MG63 (cell line): ENCODE results near the gene OTOP2. TPM values are rescaled to one million over a fixed set of nuclear protein-coding genes. Genes with fewer than 3 reads are reported as not detected.
"Not testable (repeated sequence)": the region's sequence is repeated elsewhere in the genome, so short reads cannot be mapped to it uniquely, and the experiment has no call there.

Experiments
- DNase-seq: peaks from one replicate; pipeline ENCODE4 v3.0.0-alpha.2; 2020
- H3K27me3 ChIP-seq: fragments of 250-450 bp; sonication (Bioruptor Pico); 2 replicates; pipeline ENCODE4 v1.5.1; 2020; ENCODE audit warnings: mild to moderate bottlenecking, moderate library complexity
- H3K36me3 ChIP-seq: fragments of 250-450 bp; sonication (Bioruptor Pico); 2 replicates; pipeline ENCODE4 v1.5.1; 2020; ENCODE audit warnings: mild to moderate bottlenecking, moderate library complexity
- H3K4me3 ChIP-seq: fragments of 250-450 bp; sonication (Bioruptor Pico); 2 replicates; pipeline ENCODE4 v1.5.1; 2020; ENCODE audit warnings: mild to moderate bottlenecking, moderate library complexity
- H3K9me3 ChIP-seq: fragments of 250-450 bp; sonication (Bioruptor Pico); 2 replicates; pipeline ENCODE4 v1.5.1; 2020; ENCODE audit warnings: mild to moderate bottlenecking, moderate library complexity
- total RNA-seq: library from RNA; depleted of rRNA; stranded (reverse); fragments of >200 nt; shearing (Covaris generic); gene quantifications from 2 replicates; pipeline ENCODE4 v1.2.3, GENCODE V29; 2014; ENCODE audit warnings: low replicate concordance

Gene OTOP2
- total RNA-seq, 1 experiment from 2014 or later = not detected

DNA sequence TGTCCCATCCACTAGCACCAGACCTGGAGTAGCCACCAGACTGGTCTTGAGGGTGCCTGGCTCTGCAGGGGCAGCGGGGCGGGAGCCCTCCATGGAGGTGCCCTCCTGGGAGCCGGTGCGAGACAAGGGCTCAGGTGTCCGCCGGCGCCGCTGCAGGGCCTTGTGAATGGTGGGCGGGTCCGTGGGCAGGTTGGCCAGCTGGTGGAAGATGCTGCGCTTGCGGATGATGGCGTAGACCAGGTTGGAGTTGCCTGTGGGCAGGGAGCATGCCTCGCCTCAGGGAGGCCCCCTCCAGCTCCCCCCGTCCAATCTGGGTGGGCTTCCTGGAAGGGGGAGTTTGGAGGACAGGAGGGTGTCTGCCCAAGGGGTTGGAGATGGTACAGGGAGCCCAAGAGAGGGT lies 30.0 kb downstream of the OTOP2 start:
- Histone ChIP-seq H3K4me3 (no peak overlapping the region), H3K36me3 (no peaks in the 10 kb centered on the region), H3K9me3 (no peaks in the 10 kb centered on the region), H3K27me3 (peaks cover 2% of the 10 kb centered on the region; the same call in 1 of the 2 replicates)
- DNase-seq = no peak

DNA sequence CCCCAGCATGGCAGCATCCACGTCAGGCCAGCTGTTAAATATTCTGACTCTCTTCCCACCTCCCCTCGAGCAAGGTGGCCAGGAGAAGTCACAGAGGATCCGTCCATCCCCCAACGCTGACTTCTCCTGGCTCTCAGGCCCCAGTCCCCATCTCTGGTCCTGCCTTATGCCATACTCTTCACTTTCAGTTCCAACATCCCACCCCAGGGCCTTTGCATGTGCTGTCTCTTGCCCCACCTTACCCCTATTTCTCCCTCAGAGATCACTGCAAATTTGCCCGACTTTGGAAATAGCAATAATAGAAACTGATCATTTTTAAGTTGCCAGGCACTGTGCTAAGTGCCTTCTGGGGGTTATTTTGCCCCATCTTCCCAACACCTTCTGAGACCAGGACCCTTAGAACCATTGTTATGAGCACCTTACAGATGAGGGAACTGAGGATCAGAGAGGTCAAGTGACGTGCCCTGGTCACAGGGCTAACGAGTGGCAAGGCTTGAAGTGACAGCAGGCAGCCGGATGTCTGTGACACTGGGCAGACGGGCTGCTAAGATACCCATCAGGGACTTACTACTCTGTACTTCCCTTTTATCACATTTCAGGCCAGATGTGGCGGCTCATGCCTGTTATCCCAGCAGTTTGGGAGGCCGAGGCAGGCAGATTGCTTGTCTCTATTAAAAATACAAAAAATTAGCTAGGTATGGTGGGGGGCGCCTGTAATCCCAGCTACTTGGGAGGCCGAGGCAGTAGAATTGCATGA lies 30.8 kb downstream of the OTOP2 start:
- Histone ChIP-seq H3K9me3 (no peaks in the 10 kb centered on the region), H3K4me3 (no peak overlapping the region), H3K27me3 (peaks cover 2% of the 10 kb centered on the region; the same call in 1 of the 2 replicates), H3K36me3 (no peaks in the 10 kb centered on the region)
- DNase-seq = no peak

GRCh38 chr17:74956093-74956492 lies 32.0 kb downstream of the OTOP2 start:
- peaks cover under 1% of the 10 kb centered on the region; the same call in 1 of the 2 replicates for H3K27me3 ChIP-seq
- H3K4me3 ChIP-seq = no peak overlapping the region
- no peak for DNase-seq
- H3K9me3 ChIP-seq = no peaks in the 10 kb centered on the region
- H3K36me3 ChIP-seq = no peaks in the 10 kb centered on the region

DNA sequence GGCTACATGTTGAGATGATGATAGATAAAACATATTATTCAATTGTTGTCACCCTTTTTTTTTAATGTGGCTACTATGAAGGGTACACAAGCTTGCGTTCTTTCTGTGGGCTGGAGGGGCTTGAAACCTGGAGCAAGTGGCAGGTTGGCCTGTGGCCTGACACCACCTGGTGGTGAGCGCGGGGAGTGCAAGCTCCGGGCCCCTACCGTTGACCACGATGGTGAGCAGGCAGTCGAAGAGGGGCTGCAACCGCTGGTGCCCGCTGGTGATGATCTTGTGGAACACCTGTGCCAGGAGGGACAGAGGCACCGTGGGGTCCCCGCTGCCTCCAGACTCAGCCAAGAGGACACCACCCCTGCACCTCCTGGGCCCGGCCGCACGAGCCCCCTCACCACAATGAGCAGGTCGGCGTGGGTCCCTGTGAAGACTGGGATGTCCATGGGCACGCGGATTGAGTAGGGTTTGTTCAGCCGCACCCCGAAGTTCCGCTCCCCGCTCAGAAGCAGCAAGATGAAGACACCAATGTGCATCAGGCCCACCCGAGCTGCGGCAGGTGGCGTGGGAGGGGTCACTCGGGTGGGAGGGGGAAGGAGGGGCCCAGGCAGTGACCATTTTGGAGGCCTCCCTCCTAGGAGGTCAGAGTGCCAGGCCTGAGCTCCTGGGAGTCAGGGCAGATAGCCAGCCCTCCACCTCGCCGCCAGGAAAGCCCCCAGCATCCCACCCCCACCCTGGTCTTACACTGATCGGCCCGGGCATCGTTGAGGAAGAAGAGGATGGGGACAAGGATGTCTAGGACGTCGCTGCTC lies 34.1 kb downstream of the OTOP2 start:
- H3K4me3 ChIP-seq = no peak overlapping the region
- no peaks in the 10 kb centered on the region for H3K9me3 ChIP-seq
- peak; percentile 55 for DNase-seq
- no peaks in the 10 kb centered on the region for H3K27me3 ChIP-seq
- no peaks in the 10 kb centered on the region for H3K36me3 ChIP-seq

DNA sequence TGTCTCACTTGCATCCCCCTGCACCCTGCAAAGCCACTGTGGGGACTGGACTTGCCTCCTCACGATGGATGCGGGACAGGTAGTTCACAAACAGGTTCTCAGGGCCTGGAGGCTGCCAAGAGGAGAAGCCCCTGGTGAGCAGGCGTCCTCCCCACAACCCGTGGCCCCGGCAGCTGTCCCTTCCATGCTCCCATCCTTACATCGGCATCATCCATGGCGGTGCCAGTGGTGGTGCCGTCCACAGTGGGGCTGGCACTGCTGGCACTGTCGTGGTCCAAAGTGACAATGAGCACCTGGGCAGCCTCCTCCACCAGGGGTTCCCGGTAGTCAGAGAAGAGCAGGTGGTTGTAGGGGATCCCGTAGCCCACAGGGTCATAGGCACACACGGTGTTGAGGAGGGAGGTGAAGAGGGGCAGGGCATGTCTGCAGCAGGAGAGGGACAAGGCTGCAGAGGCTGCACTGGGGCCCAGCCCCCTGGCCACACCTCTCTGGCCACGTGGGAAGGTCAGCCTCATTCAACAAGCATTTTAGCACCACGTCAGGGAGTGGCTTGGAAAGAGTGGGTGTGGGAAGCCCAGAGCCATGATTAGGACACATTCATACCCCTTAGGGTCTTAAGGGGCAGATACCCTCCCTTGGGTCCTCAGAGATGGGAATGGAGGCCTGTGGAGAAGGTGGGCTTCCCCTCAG lies 35.9 kb downstream of the OTOP2 start:
- H3K4me3 ChIP-seq = no peak overlapping the region
- no peaks in the 10 kb centered on the region for H3K27me3 ChIP-seq
- no peaks in the 10 kb centered on the region for H3K9me3 ChIP-seq
- peak; percentile 32 for DNase-seq
- H3K36me3 ChIP-seq = no peaks in the 10 kb centered on the region

DNA sequence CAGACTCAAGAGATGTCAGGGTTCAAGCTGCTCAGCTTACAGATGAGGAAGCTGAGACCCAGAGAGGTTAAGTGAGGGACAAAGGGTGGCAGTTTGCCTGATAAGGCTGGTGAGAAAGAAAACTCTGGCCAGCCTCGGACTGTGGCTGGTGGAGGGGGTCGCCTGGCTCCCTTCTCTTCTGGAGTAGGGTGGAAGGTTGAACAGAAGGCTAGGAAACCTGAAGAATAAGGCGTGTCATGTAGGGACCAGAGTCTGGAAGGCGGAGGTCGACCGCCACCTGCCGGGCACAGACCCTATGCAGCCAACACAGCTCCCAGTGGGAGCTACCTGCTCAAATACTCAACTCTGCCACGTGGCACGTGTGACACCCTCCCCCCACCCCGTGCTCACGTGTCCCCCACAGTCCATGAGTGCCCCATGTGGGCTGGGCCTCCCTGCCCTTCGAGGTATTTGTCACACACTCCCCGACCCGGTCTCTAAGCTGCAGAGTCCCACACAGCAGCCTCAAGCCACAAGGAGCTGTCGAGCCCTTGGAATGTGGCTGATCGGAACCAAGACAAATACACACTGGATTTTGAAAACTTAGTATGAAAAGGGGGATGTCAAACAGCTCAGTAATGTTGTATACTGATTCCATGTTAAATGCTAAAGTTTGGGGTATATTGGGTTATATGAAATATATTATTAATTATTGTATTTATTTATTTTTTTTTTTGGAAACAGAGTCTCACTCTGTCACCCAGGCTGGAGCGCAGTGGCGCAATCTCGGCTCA lies 36.7 kb downstream of the OTOP2 start:
- DNase-seq = peak; percentile 53
- Histone ChIP-seq H3K9me3 (no peaks in the 10 kb centered on the region), H3K27me3 (no peaks in the 10 kb centered on the region), H3K36me3 (no peaks in the 10 kb centered on the region), H3K4me3 (no peak overlapping the region)

- DNase-seq = peak; percentile 76
- Histone ChIP-seq H3K27me3 (no peaks in the 10 kb centered on the region), H3K4me3 (no peak overlapping the region), H3K36me3 (no peaks in the 10 kb centered on the region), H3K9me3 (no peaks in the 10 kb centered on the region)
Measured at GRCh38 chr17:74961657-74962350, 37.7 kb downstream of the OTOP2 start.

GRCh38 chr17:74962622-74963394 lies 38.7 kb downstream of the OTOP2 start:
- H3K27me3 ChIP-seq = no peaks in the 10 kb centered on the region
- DNase-seq = no peak
- H3K36me3 ChIP-seq = no peaks in the 10 kb centered on the region
- H3K9me3 ChIP-seq = no peaks in the 10 kb centered on the region
- H3K4me3 ChIP-seq = no peak overlapping the region

DNA sequence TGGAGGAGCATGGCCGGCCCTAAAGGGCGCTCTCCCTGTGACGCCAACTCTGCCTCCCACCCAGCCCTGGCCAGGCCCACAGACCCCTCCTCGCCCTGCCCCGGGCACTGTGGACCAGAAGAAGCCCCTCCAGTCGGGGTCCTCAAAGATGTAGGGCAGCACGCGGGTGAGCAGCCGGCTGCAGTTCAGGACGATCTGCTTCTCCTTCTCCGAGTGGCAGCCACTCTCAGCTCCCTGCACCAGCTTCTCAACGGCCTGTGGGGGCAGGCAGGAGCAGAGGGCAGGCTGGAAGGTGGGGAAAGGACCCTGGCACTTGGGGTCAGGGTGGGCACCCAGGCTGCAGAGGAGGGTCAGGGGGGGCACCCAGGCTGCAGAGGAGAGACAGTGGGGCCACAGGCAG lies 39.6 kb downstream of the OTOP2 start:
- Histone ChIP-seq H3K27me3 (no peaks in the 10 kb centered on the region), H3K36me3 (no peaks in the 10 kb centered on the region), H3K4me3 (no peak overlapping the region), H3K9me3 (no peaks in the 10 kb centered on the region)
- DNase-seq = no peak

DNA sequence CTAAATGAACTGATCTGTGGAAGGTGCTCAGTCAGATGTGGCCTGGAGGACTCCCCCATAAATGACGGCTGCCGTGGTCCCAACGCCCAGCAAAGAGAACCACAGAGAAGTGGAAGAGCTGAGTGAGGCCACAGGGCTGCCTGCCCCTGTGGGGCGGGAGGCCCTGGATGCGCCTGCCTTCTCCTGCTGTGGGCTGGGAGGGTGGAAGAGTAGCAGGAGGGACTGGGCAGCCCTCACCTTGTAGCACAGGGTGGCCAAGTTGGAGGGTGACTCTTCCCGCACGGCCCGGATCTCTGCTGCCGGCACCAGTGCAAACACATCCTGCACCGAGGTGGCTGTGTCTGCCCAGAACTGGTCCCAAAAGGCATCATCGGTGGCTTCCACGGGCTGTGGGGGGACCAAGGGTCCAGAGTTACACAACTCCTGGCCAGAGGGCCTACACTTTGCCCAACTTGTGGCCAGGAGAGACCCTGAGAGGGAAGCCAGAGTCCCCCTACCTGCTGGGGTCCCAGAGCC lies 40.2 kb downstream of the OTOP2 start:
- Histone ChIP-seq H3K27me3 (no peaks in the 10 kb centered on the region), H3K4me3 (no peak overlapping the region), H3K36me3 (no peaks in the 10 kb centered on the region), H3K9me3 (no peaks in the 10 kb centered on the region)
- DNase-seq = no peak

GRCh38 chr17:74964988-74965622 lies 41.0 kb downstream of the OTOP2 start:
- Histone ChIP-seq H3K27me3 (no peaks in the 10 kb centered on the region), H3K36me3 (no peaks in the 10 kb centered on the region), H3K4me3 (no peak overlapping the region), H3K9me3 (no peaks in the 10 kb centered on the region)
- no peak for DNase-seq

GRCh38 chr17:74968361-74968780 lies 44.3 kb downstream of the OTOP2 start:
- DNase-seq = no peak
- Histone ChIP-seq H3K9me3 (no peaks in the 10 kb centered on the region), H3K4me3 (no peak overlapping the region), H3K27me3 (peaks cover 10% of the 10 kb centered on the region), H3K36me3 (no peaks in the 10 kb centered on the region)

DNA sequence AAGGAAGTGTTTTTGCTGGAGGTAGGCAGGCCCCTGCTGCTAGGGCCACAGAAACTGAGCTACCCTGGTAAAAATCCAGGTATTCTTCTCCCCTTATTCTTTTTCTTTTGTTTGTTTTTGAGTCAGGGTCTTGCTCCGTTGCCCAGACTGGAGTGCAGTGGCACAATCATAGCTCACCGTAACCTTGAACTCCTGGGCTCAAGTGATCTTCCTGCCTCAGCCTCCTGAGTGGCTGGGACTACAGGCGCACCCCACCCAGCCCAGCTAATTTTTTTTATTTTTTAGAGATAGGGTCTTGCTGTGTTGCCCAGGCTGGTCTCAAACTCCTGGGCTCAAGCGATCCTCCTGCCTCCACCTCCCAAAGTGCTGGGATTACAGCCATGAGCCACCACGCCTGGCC lies 45.4 kb downstream of the OTOP2 start:
- H3K9me3 ChIP-seq, DNase-seq, H3K36me3 ChIP-seq, H3K4me3 ChIP-seq: not testable (repeated sequence)
- H3K27me3 ChIP-seq = peaks cover 19% of the 10 kb centered on the region

DNA sequence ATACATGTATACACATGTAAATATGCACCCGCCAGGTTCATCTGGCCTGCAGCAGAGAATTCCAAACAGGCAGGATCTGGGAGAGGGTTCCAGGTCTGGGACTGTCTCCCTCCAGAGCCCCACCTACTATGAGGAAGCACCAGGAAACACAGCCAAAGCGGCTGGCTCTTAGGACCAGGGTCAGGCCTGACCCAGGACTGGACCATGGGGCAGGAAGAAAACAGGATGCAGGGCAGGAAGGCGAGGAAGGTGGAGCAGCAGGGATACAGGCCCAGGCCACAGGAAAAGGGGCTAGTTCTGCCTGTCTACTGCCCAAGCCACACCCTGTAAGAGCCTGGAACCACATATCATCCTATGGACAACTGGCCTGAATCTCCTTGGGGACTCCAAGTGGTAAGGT lies 46.3 kb downstream of the OTOP2 start:
- Histone ChIP-seq H3K27me3 (peaks cover 19% of the 10 kb centered on the region), H3K36me3 (no peaks in the 10 kb centered on the region), H3K4me3 (no peak overlapping the region), H3K9me3 (no peaks in the 10 kb centered on the region)
- no peak for DNase-seq
